Stimulated activated CD4-positive, alpha-beta T cell treated with anti-CD3 and anti-CD28 coated beads, Interleukin-4, amount 100 ng/mL, for 4 hours (primary cell): ENCODE results near the gene PRTG.
"Not testable (repeated sequence)": the region's sequence is repeated elsewhere in the genome, so short reads cannot be mapped to it uniquely, and the experiment has no call there.

Experiments used
- DNase-seq, 2 experiments: peaks; one replicate each; pipeline ENCODE4 v3.0.0-alpha.2; 2020

PRTG gene, protein sequence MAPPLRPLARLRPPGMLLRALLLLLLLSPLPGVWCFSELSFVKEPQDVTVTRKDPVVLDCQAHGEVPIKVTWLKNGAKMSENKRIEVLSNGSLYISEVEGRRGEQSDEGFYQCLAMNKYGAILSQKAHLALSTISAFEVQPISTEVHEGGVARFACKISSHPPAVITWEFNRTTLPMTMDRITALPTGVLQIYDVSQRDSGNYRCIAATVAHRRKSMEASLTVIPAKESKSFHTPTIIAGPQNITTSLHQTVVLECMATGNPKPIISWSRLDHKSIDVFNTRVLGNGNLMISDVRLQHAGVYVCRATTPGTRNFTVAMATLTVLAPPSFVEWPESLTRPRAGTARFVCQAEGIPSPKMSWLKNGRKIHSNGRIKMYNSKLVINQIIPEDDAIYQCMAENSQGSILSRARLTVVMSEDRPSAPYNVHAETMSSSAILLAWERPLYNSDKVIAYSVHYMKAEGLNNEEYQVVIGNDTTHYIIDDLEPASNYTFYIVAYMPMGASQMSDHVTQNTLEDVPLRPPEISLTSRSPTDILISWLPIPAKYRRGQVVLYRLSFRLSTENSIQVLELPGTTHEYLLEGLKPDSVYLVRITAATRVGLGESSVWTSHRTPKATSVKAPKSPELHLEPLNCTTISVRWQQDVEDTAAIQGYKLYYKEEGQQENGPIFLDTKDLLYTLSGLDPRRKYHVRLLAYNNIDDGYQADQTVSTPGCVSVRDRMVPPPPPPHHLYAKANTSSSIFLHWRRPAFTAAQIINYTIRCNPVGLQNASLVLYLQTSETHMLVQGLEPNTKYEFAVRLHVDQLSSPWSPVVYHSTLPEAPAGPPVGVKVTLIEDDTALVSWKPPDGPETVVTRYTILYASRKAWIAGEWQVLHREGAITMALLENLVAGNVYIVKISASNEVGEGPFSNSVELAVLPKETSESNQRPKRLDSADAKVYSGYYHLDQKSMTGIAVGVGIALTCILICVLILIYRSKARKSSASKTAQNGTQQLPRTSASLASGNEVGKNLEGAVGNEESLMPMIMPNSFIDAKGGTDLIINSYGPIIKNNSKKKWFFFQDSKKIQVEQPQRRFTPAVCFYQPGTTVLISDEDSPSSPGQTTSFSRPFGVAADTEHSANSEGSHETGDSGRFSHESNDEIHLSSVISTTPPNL

DNA sequence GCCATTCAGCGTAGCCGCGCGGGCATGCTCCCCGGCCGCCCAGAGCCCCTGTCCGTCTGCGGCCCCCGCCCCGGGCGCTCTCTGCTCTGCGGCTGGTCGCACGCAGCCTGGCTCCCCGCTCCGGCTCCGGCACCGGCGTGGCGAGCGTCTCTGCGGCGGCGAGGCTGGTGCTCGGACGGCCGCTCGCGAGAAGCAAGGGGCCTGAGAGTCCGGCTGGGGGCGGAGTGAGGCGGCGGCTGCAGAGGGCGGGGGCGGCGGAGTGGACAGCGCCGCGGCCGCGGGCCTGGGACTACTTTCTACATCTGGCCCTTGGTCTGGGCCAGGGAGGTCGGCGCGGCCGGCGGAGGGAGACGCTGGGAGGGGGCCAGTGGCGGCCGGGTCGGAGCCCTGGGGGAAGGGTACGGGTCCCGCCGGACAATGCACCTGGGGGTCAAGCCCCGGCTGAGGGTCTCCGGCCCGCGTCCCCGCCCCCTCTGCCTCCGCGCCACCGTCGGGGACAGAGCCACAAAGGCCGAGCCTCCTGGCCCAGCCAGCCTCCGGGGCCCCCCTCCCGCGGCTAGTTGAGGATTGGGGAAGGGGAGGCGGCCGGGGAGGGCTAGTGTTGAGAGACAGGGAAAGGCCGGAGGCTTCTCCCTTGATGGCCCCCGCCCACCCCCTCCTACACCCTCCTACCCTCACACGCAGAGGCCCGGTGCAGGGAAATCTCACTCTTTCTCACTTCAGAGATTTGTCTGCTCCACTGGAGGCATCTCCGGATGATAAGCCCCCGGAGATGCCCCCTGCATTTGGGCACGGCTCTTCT, at the start of gene PRTG:
TSS of gene PRTG (minus strand) at position 226 of the 802 bp plus-strand sequence. CDS start at position 5, 221 bp downstream.
- DNase-seq = no peak

DNA sequence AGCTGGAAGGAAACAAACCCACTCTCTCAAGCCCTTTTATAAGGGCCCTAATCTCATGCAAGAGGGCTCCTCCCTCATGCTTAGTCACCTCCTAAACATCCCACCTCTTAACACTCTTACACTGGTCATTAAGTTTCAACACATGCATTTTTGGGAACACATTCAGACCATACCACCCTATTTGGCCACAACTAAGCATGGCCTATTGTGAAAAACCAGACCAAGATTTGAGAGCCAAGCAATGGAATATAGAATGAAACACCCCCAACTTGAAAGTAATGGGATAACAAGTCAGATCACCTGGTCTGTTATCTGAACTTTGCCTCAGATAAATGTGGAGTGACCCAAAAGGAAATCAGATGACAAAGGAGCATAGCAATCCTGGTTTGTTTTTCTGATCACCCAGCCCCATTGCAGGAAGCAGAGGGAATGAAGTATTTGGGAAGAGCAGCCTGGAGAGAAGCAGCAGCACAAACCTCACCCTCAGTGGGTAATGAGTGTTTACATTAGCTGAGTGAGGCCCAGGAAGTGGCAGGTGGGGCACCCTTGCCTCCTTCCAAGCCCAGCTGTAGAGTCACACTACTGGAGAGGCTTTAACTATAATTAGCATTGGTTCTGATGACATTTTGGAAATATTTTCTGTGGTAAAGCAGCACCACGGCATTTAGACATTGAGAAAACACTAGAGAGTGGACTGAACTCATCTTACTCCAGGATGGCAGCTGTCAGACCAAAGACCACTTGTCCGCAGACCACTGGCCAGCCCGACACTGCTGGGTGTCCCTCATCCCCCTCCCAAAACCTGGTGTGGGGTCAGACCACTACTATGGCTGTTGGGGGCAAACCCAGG, 48.8 kb upstream of the PRTG start:
- DNase-seq = no peak

DNA sequence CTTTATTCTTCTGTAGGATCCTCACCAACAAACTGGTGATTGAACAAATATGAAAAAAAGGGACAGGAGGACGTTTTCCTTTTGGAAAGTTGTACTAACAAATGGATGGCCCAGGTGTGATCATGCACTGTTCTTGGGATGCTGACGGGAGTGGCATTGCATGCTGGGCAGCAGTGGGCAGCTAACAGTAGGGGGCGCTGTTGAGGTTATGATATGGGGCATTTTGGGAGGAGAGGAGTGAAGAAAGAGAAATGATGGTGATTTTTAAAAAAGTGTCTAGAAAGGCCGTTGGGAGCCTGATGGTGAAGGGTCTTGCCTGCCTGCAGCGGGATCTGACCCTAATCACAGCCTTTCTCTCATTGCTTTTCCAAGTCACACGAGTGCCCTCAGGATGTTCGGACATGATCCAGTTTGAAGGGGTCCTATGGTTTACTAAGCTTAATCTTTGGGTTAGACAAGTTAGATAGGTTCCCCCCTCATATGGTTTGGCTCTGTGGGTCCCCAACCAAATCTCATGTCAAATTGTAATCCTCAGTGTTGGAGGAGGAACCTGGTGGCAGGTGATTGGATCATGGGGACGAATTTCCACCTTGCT, 46.2 kb upstream of the PRTG start:
- peak; percentile 4 to 38 for DNase-seq

DNA sequence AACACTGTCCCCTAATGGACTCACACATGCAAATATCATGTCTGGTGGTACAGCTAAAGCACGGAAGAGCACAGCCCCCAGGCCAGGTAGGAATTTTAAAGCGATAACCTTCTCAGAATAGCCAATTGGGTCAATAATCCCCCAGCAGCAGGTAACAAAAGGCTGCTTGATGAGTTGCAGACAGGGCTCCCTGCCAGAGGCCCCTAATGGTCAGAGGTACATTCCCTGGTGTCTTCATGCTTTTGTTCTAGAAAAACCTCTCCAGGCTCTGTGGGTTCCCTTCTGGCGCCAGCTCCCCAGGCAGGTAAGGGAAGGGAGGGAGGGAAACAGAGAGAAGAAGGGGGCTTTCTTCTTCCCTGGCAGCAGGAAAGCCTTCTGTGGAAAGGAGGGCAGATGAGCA, 43.4 kb upstream of the PRTG start:
- DNase-seq = no peak

DNA sequence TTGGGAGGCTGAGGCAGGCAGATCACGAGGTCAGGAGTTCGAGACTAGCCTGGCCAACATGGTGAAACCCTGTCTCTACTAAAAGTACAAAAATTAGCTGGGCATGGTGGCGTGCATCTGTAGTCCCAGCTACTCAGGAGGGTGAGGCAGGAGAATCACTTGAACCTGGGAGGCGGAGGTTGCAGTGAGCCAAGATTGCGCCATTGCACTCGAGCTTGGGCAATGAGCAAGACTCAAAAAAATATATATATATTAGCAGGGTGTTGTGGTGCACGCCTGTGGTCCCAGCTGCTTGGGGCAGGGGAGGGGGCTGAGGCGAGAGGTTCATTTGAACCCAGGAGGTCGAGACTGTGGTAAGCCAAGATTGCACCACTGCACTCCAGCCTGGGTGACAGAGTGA, 42.6 kb upstream of the PRTG start:
- DNase-seq = not testable (repeated sequence)

DNA sequence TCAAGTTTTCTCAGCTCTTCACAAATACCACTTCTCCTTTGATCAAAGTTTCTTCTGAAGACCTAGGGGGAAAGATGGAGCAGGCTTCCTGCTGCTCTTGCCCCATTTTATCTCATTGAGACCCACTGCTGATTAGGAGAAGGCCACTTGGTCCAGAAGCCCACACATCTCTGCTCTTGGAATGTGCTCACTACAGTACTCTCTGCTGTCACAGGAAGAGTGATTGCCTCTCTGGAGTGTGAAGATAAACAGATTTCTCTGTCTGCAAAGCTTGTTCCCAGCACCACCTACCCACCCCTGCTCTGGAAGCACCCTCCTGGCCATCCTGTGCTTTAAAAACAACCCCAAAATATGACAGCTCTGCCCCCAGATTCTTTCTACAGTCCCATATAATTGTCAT, 41.3 kb upstream of the PRTG start:
- no peak for DNase-seq

DNA sequence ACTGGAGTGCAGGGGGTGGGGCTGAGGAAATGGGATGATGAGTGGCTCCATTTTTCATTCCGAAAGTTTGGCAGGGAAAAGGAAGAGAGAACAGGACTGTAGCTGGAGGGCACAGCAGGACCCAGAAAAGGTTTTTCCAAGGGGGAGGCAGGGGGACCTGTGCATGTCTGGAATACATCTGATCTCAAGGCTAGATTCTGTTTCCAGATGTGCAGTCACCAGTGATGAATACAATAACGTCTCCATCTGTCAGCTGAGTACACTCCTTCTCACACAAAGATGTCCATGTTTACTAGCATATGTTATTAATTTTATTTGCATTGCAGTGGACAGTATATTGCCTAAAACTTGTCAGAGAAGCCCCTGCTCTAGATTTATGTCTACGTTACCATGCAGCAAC, 39.9 kb upstream of the PRTG start:
- DNase-seq = no peak

DNA sequence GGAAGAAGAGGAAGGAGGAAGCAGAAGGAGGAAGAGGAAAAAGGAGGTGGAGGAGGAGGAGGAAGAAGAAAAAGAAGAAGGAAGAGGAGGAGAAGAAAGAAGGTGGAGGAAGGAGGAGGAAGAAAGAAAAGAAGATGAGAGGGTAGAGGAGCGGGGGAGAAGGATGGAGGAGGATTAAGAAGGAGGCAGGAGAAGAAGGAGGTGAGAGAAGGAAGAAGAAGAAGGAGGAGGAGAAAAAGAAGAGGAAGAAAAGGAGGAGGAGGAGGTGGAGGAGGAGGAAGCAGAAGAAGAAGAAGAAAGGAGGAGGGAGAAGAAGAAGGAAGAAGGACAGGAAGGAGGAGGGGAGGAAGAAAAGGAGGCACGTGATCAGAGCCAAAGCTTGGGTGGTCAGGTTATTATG, 37.3 kb upstream of the PRTG start:
- DNase-seq = no peak

DNA sequence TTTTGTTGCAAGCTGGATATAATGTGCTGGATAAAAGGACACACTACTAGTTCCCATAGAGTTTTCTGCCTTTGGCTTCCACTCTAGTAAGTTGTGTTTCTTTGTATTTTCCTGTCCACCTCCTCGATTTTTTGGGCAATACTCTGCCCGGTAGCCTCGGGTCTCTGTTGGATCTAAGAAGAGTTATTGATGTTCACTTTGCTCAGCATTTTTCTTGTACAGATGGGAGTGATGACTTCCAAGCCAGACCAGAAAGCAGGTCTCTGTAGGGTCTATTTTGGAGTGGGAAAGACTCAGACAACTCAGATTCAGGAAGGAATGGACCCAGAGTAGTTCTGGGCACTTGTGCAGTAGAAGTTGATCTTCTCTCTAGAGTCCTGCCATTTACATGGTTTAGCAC, 36.0 kb upstream of the PRTG start:
- DNase-seq = no peak

DNA sequence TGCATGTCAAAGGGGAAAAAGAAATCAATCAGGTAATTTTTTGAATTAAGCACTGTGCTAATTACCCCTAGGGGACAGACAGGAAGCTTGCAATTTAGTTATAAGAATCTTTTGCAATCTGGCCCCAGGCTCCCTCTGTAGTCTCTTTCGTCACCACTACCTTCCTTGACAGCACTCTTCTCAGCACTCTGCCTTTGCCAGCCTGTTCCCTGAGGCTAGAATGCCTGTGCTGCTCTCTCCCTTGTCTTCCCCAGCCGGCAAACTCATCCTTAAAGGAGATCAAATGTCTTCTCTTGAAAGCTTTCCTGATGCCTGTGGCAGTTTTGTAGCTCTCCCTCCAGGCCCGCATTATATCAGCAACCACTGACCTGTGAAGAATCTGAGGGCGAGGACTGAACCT, 32.4 kb upstream of the PRTG start:
- no peak for DNase-seq

DNA sequence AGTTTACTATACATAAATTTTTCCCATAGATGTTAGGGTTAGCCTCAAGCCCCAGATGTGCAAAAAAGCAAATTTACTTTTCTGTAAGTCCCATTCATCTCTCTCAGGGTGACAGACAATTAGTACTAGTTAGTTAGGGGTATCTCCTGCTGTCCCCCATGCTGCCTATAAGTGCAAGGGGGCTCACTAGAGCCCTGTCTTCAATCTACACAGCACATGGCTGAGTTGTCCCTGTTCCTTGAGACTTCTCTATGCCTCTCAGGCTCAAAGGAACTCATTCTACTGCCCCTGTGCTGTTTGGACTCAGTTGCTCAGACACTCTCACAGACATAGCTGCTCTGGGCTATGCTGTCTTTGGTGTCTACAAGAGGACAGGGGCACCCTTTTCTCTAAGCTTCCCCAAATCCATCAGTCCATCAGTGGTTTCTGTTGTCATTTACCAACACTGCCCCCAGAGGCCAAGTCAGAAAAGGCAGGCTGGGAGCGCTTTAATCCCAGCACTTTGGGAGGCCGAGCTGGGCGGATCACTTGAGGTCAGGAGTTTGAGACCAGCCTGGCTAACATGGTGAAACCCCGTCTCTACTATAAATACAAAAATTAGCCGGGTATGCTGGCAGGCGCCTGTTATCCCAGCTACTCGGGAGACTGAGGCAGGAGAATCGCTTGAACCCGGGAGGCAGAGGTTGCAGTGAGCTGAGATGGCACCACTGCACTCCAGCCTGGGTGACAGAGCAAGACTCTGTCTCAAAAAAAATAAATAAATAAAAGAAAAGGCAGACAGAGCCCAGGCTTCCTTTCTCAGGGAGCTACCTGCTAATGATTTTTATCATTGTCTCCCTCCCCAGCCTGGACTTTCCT, 31.4 kb upstream of the PRTG start:
- peak; percentile 4 to 30 for DNase-seq

DNA sequence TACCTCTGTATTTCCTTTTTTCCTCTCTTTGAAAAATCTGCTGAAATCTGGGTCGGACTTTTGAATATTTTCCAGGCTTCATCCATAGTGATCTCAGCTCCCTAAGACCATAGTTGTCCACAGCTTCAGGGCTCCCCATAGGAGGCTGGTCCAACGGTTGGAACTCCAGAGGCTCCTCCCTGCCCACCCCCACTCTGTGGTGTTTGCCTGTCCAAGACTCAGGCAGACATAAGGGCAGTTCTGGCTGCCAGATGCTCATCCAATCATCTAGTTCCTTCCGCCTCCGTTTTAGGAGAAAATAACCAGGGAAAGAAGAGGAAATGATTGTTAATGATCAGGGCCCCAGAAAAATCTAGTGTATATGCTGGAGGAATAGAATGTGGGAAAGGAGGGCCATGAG, 27.9 kb upstream of the PRTG start:
- DNase-seq = no peak

DNA sequence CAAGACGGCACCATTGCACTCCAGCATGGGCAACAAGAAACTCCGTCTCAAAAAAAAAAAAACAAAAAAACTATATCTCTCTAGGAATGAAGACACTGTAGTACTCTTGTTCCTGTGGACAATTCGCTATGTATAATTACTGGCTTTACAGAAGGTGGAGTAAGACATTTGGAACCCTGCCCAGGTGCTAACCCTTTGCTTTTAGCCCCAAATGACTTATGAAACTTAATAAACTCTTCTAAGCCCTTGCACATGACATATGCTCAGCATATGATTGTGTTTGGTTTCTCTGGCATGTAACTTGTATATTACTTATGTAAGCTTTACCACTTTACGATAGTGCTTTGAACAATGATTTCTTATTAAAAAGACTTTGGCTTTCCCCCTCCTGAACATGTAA, 27.3 kb upstream of the PRTG start:
- DNase-seq = no peak

DNA sequence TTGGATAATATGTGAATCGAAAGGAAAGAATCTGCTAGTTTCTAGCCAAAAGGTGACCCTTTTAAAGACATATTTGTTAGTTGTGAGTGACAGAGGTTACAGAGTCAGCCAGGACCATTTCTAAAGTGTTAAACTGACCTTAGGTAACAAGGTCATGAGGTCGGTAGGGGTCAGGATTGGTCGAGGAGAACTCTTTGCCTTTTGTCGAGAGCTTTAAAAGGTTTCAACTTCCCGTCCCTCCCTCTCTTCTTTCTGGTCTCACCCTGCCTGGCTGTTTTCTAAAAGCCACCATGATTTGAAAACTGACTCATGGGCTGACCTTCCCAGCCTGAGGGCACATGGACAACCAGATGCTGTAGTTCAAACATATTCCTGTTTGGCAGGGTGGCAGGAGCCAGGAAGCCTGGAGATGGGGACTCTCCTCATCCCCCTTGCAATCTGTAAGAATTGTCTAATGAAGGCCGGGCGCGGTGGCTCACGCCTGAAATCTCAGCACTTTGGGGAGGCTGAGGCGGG, 25.8 kb upstream of the PRTG start:
- DNase-seq = no peak

DNA sequence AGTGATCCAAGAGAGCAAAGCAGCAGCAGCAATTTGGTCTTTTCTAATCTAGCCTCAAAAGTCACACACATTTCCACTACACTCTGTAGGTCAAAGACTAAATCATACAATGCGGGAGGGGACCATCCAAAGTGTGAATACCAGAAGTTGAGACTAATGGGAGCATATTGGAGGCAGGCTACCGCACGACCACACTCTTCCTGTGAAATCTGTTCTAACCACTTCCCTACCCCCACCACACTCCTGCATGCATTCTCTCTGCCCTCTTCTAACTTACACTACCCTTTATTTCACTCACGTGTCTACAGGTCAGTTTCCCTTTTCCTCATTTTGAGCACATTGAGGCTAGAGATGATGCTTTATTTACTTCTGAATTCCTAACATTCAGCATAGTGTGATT, 23.7 kb upstream of the PRTG start:
- no peak for DNase-seq

DNA sequence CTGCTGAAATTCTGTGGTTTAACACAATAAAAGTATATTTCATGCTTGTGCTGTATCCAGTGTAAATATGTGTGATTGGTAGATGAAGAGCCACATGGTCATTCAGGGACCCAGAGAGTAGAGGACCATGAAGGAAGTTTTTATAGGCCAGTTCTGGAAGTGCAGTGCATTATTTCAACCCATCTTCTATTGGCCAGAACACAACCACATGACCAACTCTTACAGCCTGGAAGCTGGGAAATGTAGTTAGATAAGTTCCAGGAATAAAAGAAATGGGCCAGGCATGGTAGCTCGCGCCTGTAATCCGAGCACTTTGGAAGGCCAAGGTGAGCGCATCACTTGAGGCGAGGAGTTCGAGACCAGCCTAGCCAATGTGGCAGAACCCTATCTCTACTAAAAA, 21.4 kb upstream of the PRTG start:
- DNase-seq = no peak

DNA sequence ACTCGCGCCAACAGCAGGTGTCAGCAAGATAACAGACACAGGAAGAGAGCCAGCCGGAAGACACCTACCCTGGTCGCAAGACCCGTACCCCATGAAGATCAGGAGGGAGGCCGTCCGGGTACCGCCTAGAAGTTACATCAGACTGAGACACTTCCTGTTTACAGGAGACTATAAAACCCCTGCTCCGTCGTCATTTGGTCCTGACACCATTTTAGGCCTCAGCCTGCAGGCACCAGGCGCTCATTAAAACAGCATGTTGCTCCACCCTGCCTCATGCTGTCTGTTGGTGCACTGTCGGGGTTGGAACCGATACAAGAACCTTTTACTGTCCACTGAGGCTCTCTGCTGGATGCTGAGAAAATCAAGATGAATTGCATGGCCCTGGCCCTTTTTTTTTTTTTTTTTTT, 15.6 kb upstream of the PRTG start:
- no peak for DNase-seq

DNA sequence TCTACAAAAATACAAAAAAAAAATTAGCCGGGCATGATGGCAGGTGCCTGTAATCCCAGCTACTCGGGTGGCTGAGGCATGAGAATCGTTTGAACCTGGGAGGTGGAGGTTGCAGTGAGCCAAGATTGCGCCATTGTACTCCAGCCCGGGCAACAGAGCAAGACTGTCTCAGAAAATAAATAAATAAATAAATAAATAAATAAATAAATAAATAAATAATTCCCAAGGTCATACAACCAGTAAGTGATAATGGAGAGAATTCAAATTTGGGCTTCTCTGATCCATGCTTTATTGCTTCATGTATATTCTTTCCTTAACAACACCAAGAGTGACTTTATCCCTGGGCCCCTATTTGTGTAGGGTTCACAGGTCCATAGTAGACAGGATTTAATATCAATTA, 10.5 kb upstream of the PRTG start:
- DNase-seq = not testable (repeated sequence)

DNA sequence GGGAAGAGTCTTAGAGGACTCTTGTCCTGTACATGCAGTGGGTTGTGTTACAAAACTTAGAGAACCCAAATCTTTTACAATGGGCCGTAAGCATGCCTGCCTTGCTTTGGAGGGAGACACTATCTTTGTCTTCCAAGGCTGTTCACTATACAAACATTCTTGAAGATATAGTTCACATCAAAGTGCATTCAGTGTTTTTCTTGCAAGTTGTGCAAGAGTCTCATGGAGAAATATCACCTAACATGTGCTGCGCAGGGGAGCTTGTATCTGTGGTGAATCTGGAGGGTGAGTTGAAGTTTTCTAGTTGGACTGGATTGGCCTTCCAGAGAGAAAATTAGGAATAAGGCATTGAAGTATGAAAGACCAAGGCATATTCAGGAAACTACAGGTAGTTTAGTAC, 7.8 kb upstream of the PRTG start:
- no peak for DNase-seq
